ENCODE measurements around the gene ZBTB24. TPM values are rescaled to one million over a fixed set of nuclear protein-coding genes. Genes with fewer than 3 reads are reported as not detected.

ZBTB24 gene
- total and polyA plus RNA-seq, 4 donors, result 1.2 to 3.9 (median 2.2) TPM

DNA sequence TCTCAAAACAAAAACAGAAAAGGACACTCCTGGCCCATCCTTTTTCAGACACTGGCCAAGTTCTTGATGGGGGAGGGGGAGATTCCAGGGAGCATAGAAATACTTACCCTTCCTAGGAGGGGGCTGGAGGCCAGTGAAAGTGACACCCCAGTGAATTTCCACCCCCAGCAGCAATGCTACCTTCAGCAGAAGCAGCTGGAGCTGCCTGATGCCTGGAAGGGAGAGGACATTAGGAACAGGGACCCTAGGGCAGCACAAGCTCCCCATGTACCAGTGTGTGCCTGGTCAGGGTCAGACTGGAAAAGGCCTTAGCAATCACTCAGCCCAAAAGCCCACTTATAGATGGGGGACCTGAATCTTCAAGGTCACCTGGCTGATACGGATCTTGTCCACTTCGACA, 29.9 kb downstream of the ZBTB24 start:
- DNase-seq (ENCODE audit: low spot score), result no peak
- WGBS, result 98% methylated on average over 2 of the region's 2 CpGs
- Histone ChIP-seq H3K36me3 (ENCODE audit: control insufficient read depth in 4 of 4, insufficient read depth in 3 of 4, low read depth in 1 of 4, low read length in 3 of 4) (no peaks in the 10 kb centered on the region), H3K9me3 (ENCODE audit: control insufficient read depth in 4 of 4, low read length in 3 of 4) (no peaks in the 10 kb centered on the region), H3K4me1 (ENCODE audit: control insufficient read depth in 4 of 4, insufficient read depth in 4 of 4, low read length in 3 of 4) (peaks cover 8 to 19% (median 16%) of the 10 kb centered on the region in 4 donors), H3K27me3 (ENCODE audit: control insufficient read depth in 4 of 4, insufficient read depth in 4 of 4, low read length in 3 of 4) (no peaks in the 10 kb centered on the region), H3K27ac (ENCODE audit: low read depth in 1 of 2, low read length in 2 of 2) (no peak overlapping the region), H3K9ac (ENCODE audit: low read depth in 1 of 2, low read length in 2 of 2) (no peak overlapping the region), H3K4me3 (ENCODE audit: low read depth in 1 of 3, low read length in 3 of 3) (no peak overlapping the region)
- no peak for TF ChIP-seq RXRA (IDR thresholded peaks at IDR 0.05)
- TF ChIP-seq, protein P1, sequence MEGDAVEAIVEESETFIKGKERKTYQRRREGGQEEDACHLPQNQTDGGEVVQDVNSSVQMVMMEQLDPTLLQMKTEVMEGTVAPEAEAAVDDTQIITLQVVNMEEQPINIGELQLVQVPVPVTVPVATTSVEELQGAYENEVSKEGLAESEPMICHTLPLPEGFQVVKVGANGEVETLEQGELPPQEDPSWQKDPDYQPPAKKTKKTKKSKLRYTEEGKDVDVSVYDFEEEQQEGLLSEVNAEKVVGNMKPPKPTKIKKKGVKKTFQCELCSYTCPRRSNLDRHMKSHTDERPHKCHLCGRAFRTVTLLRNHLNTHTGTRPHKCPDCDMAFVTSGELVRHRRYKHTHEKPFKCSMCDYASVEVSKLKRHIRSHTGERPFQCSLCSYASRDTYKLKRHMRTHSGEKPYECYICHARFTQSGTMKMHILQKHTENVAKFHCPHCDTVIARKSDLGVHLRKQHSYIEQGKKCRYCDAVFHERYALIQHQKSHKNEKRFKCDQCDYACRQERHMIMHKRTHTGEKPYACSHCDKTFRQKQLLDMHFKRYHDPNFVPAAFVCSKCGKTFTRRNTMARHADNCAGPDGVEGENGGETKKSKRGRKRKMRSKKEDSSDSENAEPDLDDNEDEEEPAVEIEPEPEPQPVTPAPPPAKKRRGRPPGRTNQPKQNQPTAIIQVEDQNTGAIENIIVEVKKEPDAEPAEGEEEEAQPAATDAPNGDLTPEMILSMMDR (IDR thresholded peaks at IDR 0.05; ENCODE audit: low read depth, low read length, missing input control), result no peak
- no peak for TF ChIP-seq EGR1 (IDR thresholded peaks at IDR 0.05; ENCODE audit: low read depth in 2 of 2)
- TF ChIP-seq YY1 (IDR thresholded peaks at IDR 0.05), result no peak
- TF ChIP-seq SP1 (IDR thresholded peaks at IDR 0.05), result no peak

DNA sequence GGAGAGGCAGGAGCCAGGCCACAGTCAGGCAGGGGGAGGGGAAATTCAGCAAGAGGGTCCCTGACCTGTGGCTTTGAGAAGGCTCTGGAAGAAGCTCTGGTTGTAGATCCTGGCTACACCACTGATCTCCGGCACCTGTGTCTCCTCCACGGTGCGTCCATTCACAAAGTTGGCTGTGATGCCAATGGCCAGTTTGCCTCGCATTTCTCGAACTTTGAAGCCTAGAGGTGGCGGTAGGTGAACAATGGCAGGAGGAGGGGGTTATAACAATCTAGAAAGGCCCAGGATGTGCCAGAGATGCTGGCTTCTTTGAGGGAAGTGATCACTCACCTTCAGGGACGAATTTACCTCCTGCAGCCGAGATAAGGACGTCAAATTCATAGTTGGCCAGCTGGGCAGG, 30.8 kb downstream of the ZBTB24 start:
- no peaks in the 10 kb centered on the region for H3K27me3 ChIP-seq (ENCODE audit: control insufficient read depth in 4 of 4, insufficient read depth in 4 of 4, low read length in 3 of 4)
- WGBS, result 93% methylated on average over 9 of the region's 9 CpGs
- H3K9me3 ChIP-seq (ENCODE audit: control insufficient read depth in 4 of 4, low read length in 3 of 4), result no peaks in the 10 kb centered on the region
- no peak overlapping the region for H3K9ac ChIP-seq (ENCODE audit: low read depth in 1 of 2, low read length in 2 of 2)
- H3K4me3 ChIP-seq (ENCODE audit: low read depth in 1 of 3, low read length in 3 of 3), result no peak overlapping the region
- no peak for TF ChIP-seq EGR1 (IDR thresholded peaks at IDR 0.05; ENCODE audit: low read depth in 2 of 2)
- no peak for TF ChIP-seq YY1 (IDR thresholded peaks at IDR 0.05)
- no peak for TF ChIP-seq SP1 (IDR thresholded peaks at IDR 0.05)
- TF ChIP-seq, protein P2, sequence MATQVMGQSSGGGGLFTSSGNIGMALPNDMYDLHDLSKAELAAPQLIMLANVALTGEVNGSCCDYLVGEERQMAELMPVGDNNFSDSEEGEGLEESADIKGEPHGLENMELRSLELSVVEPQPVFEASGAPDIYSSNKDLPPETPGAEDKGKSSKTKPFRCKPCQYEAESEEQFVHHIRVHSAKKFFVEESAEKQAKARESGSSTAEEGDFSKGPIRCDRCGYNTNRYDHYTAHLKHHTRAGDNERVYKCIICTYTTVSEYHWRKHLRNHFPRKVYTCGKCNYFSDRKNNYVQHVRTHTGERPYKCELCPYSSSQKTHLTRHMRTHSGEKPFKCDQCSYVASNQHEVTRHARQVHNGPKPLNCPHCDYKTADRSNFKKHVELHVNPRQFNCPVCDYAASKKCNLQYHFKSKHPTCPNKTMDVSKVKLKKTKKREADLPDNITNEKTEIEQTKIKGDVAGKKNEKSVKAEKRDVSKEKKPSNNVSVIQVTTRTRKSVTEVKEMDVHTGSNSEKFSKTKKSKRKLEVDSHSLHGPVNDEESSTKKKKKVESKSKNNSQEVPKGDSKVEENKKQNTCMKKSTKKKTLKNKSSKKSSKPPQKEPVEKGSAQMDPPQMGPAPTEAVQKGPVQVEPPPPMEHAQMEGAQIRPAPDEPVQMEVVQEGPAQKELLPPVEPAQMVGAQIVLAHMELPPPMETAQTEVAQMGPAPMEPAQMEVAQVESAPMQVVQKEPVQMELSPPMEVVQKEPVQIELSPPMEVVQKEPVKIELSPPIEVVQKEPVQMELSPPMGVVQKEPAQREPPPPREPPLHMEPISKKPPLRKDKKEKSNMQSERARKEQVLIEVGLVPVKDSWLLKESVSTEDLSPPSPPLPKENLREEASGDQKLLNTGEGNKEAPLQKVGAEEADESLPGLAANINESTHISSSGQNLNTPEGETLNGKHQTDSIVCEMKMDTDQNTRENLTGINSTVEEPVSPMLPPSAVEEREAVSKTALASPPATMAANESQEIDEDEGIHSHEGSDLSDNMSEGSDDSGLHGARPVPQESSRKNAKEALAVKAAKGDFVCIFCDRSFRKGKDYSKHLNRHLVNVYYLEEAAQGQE (IDR thresholded peaks at IDR 0.05), result no peak
- no peak for TF ChIP-seq FOXA2 (IDR thresholded peaks at IDR 0.05)
- TF ChIP-seq FOXA1 (IDR thresholded peaks at IDR 0.05), result no peak
- TF ChIP-seq RAD21 (IDR thresholded peaks at IDR 0.05), result no peak
- TF ChIP-seq, protein P3, sequence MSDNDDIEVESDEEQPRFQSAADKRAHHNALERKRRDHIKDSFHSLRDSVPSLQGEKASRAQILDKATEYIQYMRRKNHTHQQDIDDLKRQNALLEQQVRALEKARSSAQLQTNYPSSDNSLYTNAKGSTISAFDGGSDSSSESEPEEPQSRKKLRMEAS (IDR thresholded peaks at IDR 0.05), result no peak
- TF ChIP-seq RXRA (IDR thresholded peaks at IDR 0.05), result no peak
- TF ChIP-seq, protein P4, sequence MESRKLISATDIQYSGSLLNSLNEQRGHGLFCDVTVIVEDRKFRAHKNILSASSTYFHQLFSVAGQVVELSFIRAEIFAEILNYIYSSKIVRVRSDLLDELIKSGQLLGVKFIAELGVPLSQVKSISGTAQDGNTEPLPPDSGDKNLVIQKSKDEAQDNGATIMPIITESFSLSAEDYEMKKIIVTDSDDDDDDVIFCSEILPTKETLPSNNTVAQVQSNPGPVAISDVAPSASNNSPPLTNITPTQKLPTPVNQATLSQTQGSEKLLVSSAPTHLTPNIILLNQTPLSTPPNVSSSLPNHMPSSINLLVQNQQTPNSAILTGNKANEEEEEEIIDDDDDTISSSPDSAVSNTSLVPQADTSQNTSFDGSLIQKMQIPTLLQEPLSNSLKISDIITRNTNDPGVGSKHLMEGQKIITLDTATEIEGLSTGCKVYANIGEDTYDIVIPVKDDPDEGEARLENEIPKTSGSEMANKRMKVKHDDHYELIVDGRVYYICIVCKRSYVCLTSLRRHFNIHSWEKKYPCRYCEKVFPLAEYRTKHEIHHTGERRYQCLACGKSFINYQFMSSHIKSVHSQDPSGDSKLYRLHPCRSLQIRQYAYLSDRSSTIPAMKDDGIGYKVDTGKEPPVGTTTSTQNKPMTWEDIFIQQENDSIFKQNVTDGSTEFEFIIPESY (IDR thresholded peaks at IDR 0.05), result no peak
- no peak for TF ChIP-seq HNF4A (conservative IDR thresholded peaks at IDR 0.05)
- TF ChIP-seq GABPA (IDR thresholded peaks at IDR 0.05 in 1 of 2, conservative IDR thresholded peaks at IDR 0.05 in 1 of 2), result no peak
- TF ChIP-seq NR2F2 (IDR thresholded peaks at IDR 0.05), result no peak
- no peak for TF ChIP-seq HNF4G (IDR thresholded peaks at IDR 0.05)
- TF ChIP-seq, protein P5, sequence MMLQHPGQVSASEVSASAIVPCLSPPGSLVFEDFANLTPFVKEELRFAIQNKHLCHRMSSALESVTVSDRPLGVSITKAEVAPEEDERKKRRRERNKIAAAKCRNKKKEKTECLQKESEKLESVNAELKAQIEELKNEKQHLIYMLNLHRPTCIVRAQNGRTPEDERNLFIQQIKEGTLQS (IDR thresholded peaks at IDR 0.05), result no peak
- no peak for TF ChIP-seq JUND (IDR thresholded peaks at IDR 0.05)
- TF ChIP-seq, protein P1 (IDR thresholded peaks at IDR 0.05; ENCODE audit: low read depth, low read length, missing input control), result no peak
- peaks cover 8 to 19% (median 16%) of the 10 kb centered on the region in 4 donors for H3K4me1 ChIP-seq (ENCODE audit: control insufficient read depth in 4 of 4, insufficient read depth in 4 of 4, low read length in 3 of 4)
- no peak for DNase-seq (ENCODE audit: low spot score)
- no peaks in the 10 kb centered on the region for H3K36me3 ChIP-seq (ENCODE audit: control insufficient read depth in 4 of 4, insufficient read depth in 3 of 4, low read depth in 1 of 4, low read length in 3 of 4)
- no peak overlapping the region for H3K27ac ChIP-seq (ENCODE audit: low read depth in 1 of 2, low read length in 2 of 2)
